ENCODE measurements around the gene MAPK11. TPM values are rescaled to one million over a fixed set of nuclear protein-coding genes. Genes with fewer than 3 reads are reported as not detected.

The MAPK11 gene
- total and polyA plus RNA-seq, 2 donors (not counting 1 experiment from before 2014, with no cell fraction given), result 8.1 to 9.9 TPM

- peak overlapping the region; percentile 82 for H3K27ac Mint-ChIP-seq
- peak overlapping the region; percentile 95 for H3K4me2 ChIP-seq (replicated peaks; ENCODE audit: low read depth, low read length, poor library complexity, severe bottlenecking)
- H3K9me3 ChIP-seq (ENCODE audit: control extremely low read depth in 1 of 3, control insufficient read depth in 2 of 3, insufficient read depth in 1 of 3, low read length in 2 of 3), result peaks cover 0 to 7% (median 0%) of the 10 kb centered on the region in 3 donors
- peaks cover 5% of the 10 kb centered on the region for H3K27me3 Mint-ChIP-seq
- 50% methylated on average over 19 of the region's 22 CpGs for WGBS (ENCODE audit: insufficient coverage)
- peaks cover 0 to 31% (median 7%) of the 10 kb centered on the region in 4 experiments for H3K27me3 ChIP-seq (replicated peaks in 1 of 4; ENCODE audit: control extremely low read depth in 1 of 4, control insufficient read depth in 3 of 4, insufficient read depth in 4 of 4, low read length in 3 of 4)
- peak overlapping the region; percentile 31 for H3K9ac ChIP-seq (ENCODE audit: low read length)
- ATAC-seq (ENCODE audit: low read depth) (peak; percentile 34), DNase-seq (no peak)
- no peaks in the 10 kb centered on the region for H3K79me2 ChIP-seq (ENCODE audit: control insufficient read depth, insufficient read depth, low read length)
- intact Hi-C loops (cut with micrococcal nuclease), result no loop called here
- POLR2A ChIA-PET, result interaction anchor here (1.3 to 7.5 kb wide), 3 partner anchors 11 to 317 kb away, joined by 3 to 61 read pairs (median 53); no protein-coding TSS in a partner anchor
- H3K4me3 ChIP-seq (ENCODE audit: control extremely low read depth in 1 of 5, extremely low read depth in 1 of 5, insufficient read depth in 1 of 5, low read depth in 2 of 5, low read length in 4 of 5), result no peak overlapping the region
- H4K20me1 ChIP-seq (ENCODE audit: control insufficient read depth, insufficient read depth, low read length, poor library complexity, severe bottlenecking), result no peaks in the 10 kb centered on the region
- H3K4me3 Mint-ChIP-seq, result peak overlapping the region; percentile 84
- H2AFZ ChIP-seq (ENCODE audit: insufficient read depth, low read depth, low read length, poor library complexity, severe bottlenecking), result no peak overlapping the region
- no peaks in the 10 kb centered on the region for H3K9me3 Mint-ChIP-seq (ENCODE audit: insufficient read depth)
- H3K4me1 Mint-ChIP-seq, result peaks cover 58% of the 10 kb centered on the region
- H3K27ac ChIP-seq (ENCODE audit: low read length in 2 of 2), result peak overlapping the region in 1 of 2 donors; percentile 34
- H3K36me3 ChIP-seq (replicated peaks in 1 of 2; ENCODE audit: control extremely low read depth in 1 of 2, control insufficient read depth in 1 of 2, extremely low read depth in 1 of 2, insufficient read depth in 2 of 2, low read length in 1 of 2), result no peaks in the 10 kb centered on the region
- TF ChIP-seq EZH2 (IDR thresholded peaks at IDR 0.05; ENCODE audit: borderline replicate concordance, insufficient read depth, low read depth, low read length, poor library complexity, severe bottlenecking) (no peak), CTCF (IDR thresholded peaks at IDR 0.05) (no peak)
- CTCF ChIA-PET, result interaction anchor here (0.8 to 3.1 kb wide), 6 partner anchors 10 to 29 kb away, joined by 3 to 19 read pairs (median 8); partner anchors contain the start of gene DENND6B
- peaks cover 88 to 92% of the 10 kb centered on the region in 2 donors for H3K4me1 ChIP-seq (ENCODE audit: control insufficient read depth in 2 of 2, insufficient read depth in 2 of 2, low read length in 2 of 2)
These were observed 34.6 kb upstream of the MAPK11 start for GRCh38 chr22:50304528-50305392.

Data from B cell (primary cell).